BJ (cell line): Measurements from ENCODE around the gene LINC01488. TPM values are rescaled to one million over a fixed set of nuclear protein-coding genes. Genes with fewer than 3 reads are reported as not detected.

Source experiments
- CTCF ChIA-PET: fragments of 350-600 bp; formaldehyde crosslinking; extraction: SDS; loops from one replicate; lab custom pipeline; 2021; ENCODE audit warnings: antibody characterized with exemption, inconsistent platforms; lab: Yijun Ruan, JAX
- POLR2A ChIA-PET: fragments of 300-600 bp; sonication (Branson Sonifier 250); formaldehyde crosslinking; extraction: SDS; loops from one replicate; lab custom pipeline; 2021; ENCODE audit warnings: antibody characterized with exemption; lab: Charles Lee
- DNase-seq: peaks from one replicate; pipeline ENCODE4 v3.0.0-alpha.2; 2011; ENCODE audit warnings: low read depth
- H3K27me3 ChIP-seq: 2 replicates; pipeline ENCODE4 v1.6.0; 2011; ENCODE audit warnings: low read length; ENCODE audit not compliant: control insufficient read depth, insufficient read depth
- H3K36me3 ChIP-seq: 2 replicates; pipeline ENCODE4 v1.5.1; 2011; ENCODE audit warnings: low read length; ENCODE audit not compliant: control insufficient read depth, insufficient read depth
- H3K4me3 ChIP-seq: 2 replicates; pipeline ENCODE4 v1.5.1; 2011; ENCODE audit warnings: low read depth, mild to moderate bottlenecking, control low read depth, low read length
- CTCF ChIP-seq: IDR thresholded peaks from 2 replicates; pipeline ENCODE4 v1.5.1; 2011; ENCODE audit warnings: low read depth, mild to moderate bottlenecking, control low read depth, inconsistent platforms, low read length, moderate library complexity; ENCODE audit not compliant: insufficient read depth
- polyA plus RNA-seq: library from polyadenylated mRNA; depleted of rRNA; stranded (reverse); fragments of >200 nt; gene quantifications from 2 replicates; pipeline ENCODE4 v1.2.3, GENCODE V29; 2011

The LINC01488 gene
- polyA plus RNA-seq, 1 experiment, result not detected

DNA sequence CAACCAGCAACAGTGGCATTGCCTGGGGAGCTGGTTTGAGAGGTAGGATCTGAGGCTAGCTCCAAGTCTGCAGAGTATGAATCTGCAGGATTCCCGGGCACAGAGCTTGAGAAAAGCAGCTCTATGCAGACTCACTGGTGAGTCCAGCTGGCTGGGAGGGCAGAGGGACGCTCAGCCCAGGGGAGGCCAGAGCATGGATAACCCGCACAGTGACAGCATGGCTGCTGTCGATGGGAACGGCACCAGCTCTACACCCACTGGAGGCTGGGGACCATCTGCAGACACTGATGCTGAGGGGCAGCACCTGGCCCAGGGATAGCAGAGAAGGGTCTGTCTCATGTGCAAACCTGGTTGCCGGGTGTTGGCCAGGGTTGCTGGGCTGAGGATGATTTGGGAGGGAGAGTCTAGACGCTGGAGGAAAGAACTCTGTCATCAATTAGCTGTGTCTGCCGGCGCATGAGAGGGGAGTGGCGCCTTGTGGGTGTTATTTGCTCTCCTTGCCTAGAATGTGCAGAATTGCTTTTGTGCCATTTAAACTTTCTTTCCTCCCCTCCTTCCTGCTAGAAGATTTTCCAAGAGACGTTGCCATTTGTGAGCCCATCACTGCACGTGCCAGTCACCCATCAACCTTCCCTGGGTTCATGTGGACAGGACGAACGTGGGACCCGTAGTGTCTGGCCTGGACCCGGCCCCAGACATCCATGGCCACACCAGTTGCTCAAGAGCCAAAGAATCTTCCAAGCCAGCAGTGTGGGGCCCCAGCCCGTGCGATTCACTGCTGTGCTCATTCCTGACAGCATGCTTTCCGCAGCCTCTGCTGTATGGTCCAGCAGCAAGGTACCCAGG lies 19.1 kb upstream of the LINC01488 start:
- Histone ChIP-seq H3K36me3 (no peaks in the 10 kb centered on the region), H3K4me3 (no peak overlapping the region), H3K27me3 (no peaks in the 10 kb centered on the region)
- TF ChIP-seq CTCF, result no peak
- CTCF ChIA-PET, result interaction anchor here (1.0 to 1.1 kb wide), 2 partner anchors 127 to 174 kb away, joined by 3 read pairs; no protein-coding TSS in a partner anchor
- POLR2A ChIA-PET, result no interaction called here
- no peak for DNase-seq

- ChIA-PET POLR2A (interaction anchor here (0.7 kb wide), 1 partner anchor 43 kb away, joined by 3 read pairs; no protein-coding TSS in a partner anchor), CTCF (interaction anchor here (1.0 to 1.1 kb wide), 2 partner anchors 126 to 180 kb away, joined by 3 read pairs; no protein-coding TSS in a partner anchor)
- DNase-seq, result no peak
- H3K36me3 ChIP-seq, result no peaks in the 10 kb centered on the region
- no peak overlapping the region for H3K4me3 ChIP-seq
- H3K27me3 ChIP-seq, result no peaks in the 10 kb centered on the region
- TF ChIP-seq CTCF, result no peak
These were observed 18.1 kb upstream of the LINC01488 start for GRCh38 chr11:69463181-69463994.

DNA sequence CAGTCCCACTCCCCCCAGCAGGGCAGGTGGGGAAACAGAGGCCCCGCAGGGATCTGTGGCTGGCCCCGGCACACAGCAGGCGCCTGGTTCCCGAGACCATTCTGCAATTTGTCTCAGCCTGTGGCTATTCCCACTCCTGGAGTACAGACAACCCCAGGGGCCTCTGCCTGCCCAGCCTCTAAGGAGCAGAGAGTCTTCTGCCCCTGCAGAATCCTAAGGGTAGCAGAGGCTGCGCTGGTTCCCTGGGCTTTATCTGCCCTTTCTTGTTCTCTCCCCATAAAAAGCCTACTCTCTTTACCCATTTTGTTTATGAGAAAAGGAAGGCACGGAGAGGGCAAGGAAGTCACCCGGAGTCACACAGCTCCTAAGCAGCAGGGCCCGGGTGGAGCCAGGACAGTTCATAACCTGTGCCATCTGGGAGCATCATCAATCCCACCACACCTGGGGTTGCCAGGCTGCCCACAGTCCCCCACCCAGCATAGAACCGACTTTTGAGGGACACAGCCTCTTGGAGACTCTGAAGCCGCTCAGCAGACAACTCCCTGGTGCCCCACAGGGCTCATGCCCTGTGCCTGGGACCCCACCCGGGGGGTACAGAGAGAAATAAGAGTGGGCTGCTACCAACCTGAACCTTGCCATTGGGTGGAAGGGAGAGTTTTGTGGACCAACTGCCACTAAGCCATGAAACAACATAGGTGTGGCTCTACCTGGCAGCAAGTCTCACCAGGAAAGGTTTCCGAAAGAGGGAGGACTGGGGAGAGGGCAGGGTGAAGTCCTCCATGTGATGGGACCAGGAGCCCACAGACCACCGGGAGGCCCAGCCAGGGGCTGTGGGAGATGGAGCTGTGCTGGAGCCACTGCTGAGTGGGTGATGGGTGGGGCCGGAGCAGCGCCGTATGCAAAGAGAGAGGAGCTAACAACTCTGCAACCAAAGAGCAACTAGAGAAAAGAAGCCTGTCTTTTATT lies 17.2 kb upstream of the LINC01488 start:
- no peaks in the 10 kb centered on the region for H3K27me3 ChIP-seq
- DNase-seq, result no peak
- no peaks in the 10 kb centered on the region for H3K36me3 ChIP-seq
- TF ChIP-seq CTCF, result no peak
- no peak overlapping the region for H3K4me3 ChIP-seq
- CTCF ChIA-PET, result interaction anchor here (1.0 kb wide), 1 partner anchor 180 kb away, joined by 3 read pairs; no protein-coding TSS in a partner anchor
- POLR2A ChIA-PET, result no interaction called here

DNA sequence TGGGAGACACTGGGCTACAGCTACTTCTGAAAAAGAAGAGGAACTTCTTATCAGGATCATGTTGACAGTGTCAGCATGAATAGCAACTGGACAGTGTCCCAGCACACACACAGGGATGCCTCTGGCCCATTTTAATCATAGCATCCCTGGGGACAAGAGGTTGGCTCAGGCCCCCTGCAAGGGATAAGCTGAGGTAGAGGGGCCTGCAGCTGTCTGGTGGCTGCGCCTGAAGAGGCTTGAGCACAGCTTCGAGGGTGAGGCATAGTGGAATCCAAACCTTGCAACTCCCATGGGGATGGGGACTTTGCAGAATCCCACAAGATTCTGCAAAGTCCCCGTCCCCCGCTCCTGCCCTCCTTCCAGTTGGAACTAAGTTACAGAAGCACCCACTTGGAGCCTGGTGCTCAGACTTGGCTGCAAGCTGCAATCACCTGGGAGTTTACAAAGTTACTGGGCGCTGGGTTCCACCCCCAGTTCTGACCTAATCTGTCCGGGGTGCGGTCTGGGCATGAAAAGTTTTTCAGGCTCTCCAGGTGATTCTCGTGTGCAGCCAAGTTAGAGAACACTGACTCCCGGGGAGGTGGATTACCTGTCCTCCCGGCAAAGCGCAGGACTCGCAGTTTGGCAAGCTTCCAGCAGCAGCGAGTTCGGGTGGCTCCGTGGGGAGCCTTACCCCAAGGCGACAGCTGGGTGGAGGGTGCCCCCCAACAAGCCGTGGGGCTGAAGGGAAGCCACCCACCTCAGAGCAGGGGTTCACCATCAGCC lies 16.0 kb upstream of the LINC01488 start:
- ChIA-PET CTCF (no interaction called here), POLR2A (no interaction called here)
- DNase-seq, result no peak
- Histone ChIP-seq H3K36me3 (no peaks in the 10 kb centered on the region), H3K27me3 (no peaks in the 10 kb centered on the region), H3K4me3 (no peak overlapping the region)
- TF ChIP-seq CTCF, result no peak
